ENCODE measurements around the gene PSMC3.
A peak's percentile ranks its signal among the peaks of the same experiment; 100 is the strongest.

Gene PSMC3

DNA sequence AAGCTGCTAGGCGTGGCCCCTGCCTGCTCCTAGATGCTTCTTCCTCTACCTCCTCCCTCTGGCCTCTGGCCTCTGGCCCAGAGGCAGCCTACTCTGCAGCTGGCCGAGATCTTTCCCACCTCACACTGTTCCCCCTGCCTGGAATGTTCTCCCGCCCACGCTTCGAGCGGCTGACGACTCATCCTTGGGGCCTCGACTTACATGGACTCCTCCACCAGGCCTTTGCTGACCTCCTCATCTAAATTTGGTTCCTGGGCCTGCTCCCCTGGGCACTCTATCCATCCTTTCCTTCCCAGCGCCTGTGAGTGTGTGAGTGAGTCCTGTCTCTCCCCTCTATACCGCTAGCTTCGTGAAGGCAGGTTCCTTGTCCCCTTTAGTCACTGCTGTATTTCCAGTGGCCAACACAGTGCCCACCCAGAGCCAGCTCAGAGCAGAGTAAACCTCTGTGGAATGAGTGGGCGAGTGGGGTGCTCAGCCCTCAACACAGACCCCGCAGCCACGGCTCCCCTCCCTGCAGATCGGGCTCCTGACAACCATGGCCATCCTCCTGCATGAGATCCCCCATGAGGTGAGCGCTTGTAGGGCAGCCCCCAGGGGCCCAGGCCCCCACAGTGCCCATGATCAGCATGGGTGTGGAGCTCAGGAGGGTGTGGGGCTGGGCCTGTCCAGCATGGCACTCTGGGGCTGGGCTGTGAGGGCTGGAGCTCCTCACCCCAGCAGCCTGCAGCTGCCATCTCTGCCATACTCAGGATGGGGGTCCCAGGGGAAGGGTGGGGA, 12.1 kb downstream of the PSMC3 start:
- H3K4me3 ChIP-seq (ENCODE audit: low read length), result no peak overlapping the region
- no peak for DNase-seq (ENCODE audit: low read depth, low spot score)
- no peaks in the 10 kb centered on the region for H3K9me3 ChIP-seq (ENCODE audit: control insufficient read depth, insufficient read depth, low read length)
- H3K36me3 ChIP-seq (ENCODE audit: control insufficient read depth, insufficient read depth, low read length), result peaks cover 21% of the 10 kb centered on the region
- H3K4me1 ChIP-seq (ENCODE audit: control insufficient read depth, insufficient read depth, low read length), result peaks cover 1% of the 10 kb centered on the region; the same call in 1 of the 2 replicates
- H3K27me3 ChIP-seq (ENCODE audit: control insufficient read depth, insufficient read depth, low read length), result no peaks in the 10 kb centered on the region
- WGBS (ENCODE audit: insufficient coverage, insufficient read length), result no CpG with 5 or more reads among the region's 16 CpGs
- no peak overlapping the region for H3K27ac ChIP-seq (ENCODE audit: low read length)

DNA sequence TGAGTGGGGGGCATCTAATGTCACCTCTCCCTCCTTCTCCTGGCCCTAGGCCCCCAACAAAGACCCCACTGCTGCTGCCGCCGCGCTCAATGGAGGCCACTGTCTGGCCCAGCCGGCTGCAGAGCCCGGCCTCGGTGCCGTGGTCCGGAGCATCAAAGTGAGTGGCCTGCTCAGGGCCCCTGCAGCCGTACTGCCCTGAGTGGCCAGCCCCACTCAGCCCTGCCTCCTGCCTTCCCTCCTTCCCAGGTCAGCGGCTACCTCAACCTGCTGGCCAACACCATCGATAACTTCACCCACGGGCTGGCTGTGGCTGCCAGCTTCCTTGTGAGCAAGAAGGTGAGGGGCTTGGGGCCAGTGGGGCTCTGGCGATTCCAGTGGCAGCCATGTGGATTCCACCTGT, 12.9 kb downstream of the PSMC3 start:
- Histone ChIP-seq H3K9me3 (ENCODE audit: control insufficient read depth, insufficient read depth, low read length) (no peaks in the 10 kb centered on the region), H3K27me3 (ENCODE audit: control insufficient read depth, insufficient read depth, low read length) (no peaks in the 10 kb centered on the region), H3K27ac (ENCODE audit: low read length) (no peak overlapping the region), H3K36me3 (ENCODE audit: control insufficient read depth, insufficient read depth, low read length) (peaks cover 13% of the 10 kb centered on the region), H3K4me3 (ENCODE audit: low read length) (no peak overlapping the region), H3K4me1 (ENCODE audit: control insufficient read depth, insufficient read depth, low read length) (peaks cover 5% of the 10 kb centered on the region)
- no CpG with 5 or more reads among the region's 13 CpGs for WGBS (ENCODE audit: insufficient coverage, insufficient read length)
- no peak for DNase-seq (ENCODE audit: low read depth, low spot score)

DNA sequence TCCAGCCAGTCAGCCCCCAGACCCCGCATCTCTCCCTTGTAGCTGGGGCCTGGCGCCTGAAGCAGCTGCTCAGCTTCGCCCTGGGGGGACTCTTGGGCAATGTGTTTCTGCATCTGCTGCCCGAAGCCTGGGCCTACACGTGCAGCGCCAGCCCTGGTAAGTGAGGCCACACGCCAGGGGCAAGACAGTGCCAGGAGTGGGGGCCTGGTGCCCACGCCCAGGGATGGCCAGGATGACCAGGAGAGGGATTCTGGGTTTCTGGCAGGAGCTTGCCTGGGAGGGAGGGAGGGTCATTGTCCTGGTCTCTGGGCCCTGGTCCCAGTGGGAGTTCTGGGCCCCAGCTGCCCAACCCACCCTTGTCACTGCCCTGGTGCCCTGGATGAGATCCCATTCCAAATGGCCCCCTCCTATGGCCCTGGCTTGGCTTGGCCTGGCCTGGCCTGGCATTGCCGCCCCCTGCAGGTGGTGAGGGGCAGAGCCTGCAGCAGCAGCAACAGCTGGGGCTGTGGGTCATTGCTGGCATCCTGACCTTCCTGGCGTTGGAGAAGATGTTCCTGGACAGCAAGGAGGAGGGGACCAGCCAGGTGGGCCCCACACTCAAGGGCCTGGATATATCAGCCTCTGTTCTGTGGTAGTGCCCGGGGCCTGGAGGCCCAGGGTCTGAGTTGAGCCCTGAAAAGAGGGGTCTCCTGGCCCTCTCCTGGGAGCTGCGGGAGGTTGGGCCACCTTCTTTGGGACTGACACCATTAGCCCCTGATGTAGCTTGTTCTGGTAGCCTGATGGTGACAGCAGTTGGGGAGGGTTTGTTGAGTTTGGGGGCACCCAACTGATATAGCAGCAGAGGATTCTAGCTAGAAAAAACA, 14.1 kb downstream of the PSMC3 start:
- peak; percentile 37 for DNase-seq (ENCODE audit: low read depth, low spot score)
- Histone ChIP-seq H3K36me3 (ENCODE audit: control insufficient read depth, insufficient read depth, low read length) (peaks cover 12% of the 10 kb centered on the region), H3K9me3 (ENCODE audit: control insufficient read depth, insufficient read depth, low read length) (no peaks in the 10 kb centered on the region), H3K27me3 (ENCODE audit: control insufficient read depth, insufficient read depth, low read length) (no peaks in the 10 kb centered on the region), H3K4me1 (ENCODE audit: control insufficient read depth, insufficient read depth, low read length) (peaks cover 8% of the 10 kb centered on the region), H3K27ac (ENCODE audit: low read length) (no peak overlapping the region), H3K4me3 (ENCODE audit: low read length) (no peak overlapping the region)
- WGBS (ENCODE audit: insufficient coverage, insufficient read length), result no CpG with 5 or more reads among the region's 12 CpGs

DNA sequence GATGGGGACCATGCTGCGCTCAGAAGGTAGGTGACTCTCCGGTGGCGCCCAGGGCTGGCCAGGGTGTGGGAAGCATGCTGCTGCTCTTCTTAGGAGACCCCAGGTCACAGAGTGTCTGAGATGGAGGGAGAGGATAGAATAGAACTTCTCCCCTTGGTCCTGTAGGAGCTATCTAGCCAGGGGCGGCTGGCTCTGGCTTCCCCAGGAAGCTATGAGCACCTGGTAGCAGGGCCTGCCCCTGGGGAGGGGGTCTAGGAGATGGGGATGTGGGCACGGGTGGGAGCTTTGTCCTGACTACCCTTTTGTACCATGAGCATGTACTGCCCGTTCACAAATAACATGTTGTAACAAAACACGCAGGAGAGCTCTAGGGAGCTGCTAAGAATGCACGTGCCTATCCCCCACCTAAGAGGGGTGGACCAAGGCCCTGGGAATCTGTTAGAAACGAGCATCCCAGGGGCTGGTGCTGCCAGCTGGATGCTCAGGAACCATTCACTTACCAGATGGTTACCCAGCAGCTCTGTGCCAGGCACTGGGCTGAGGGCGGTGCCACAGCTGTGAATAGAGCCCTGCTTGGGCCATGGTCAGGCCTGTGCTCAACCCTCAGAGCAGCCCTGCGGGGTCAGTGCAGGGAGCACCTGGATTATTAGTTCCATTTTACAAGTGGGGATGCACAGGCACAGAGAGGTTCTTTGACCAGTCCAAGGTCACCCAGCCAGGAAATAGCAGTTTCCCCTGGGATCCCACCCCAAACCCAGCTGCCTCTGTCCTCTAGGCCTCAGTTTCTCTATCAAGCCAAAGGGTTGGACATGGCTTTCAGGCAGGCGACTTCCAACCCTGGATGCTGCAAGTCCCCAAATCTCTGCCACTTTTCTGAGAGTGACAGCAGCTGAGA, 15.6 kb downstream of the PSMC3 start:
- Histone ChIP-seq H3K4me3 (ENCODE audit: low read length) (no peak overlapping the region), H3K27ac (ENCODE audit: low read length) (no peak overlapping the region), H3K9me3 (ENCODE audit: control insufficient read depth, insufficient read depth, low read length) (no peaks in the 10 kb centered on the region), H3K36me3 (ENCODE audit: control insufficient read depth, insufficient read depth, low read length) (peaks cover 12% of the 10 kb centered on the region), H3K4me1 (ENCODE audit: control insufficient read depth, insufficient read depth, low read length) (peaks cover 8% of the 10 kb centered on the region), H3K27me3 (ENCODE audit: control insufficient read depth, insufficient read depth, low read length) (no peaks in the 10 kb centered on the region)
- no CpG with 5 or more reads among the region's 12 CpGs for WGBS (ENCODE audit: insufficient coverage, insufficient read length)
- DNase-seq (ENCODE audit: low read depth, low spot score), result no peak

- Histone ChIP-seq H3K4me3 (ENCODE audit: low read length) (no peak overlapping the region; the same call in 1 of the 2 replicates), H3K36me3 (ENCODE audit: control insufficient read depth, insufficient read depth, low read length) (peaks cover 12% of the 10 kb centered on the region), H3K27ac (ENCODE audit: low read length) (no peak overlapping the region), H3K9me3 (ENCODE audit: control insufficient read depth, insufficient read depth, low read length) (no peaks in the 10 kb centered on the region), H3K4me1 (ENCODE audit: control insufficient read depth, insufficient read depth, low read length) (peaks cover 8% of the 10 kb centered on the region), H3K27me3 (ENCODE audit: control insufficient read depth, insufficient read depth, low read length) (no peaks in the 10 kb centered on the region)
- WGBS (ENCODE audit: insufficient coverage, insufficient read length), result no CpG with 5 or more reads among the region's 31 CpGs
- no peak for DNase-seq (ENCODE audit: low read depth, low spot score)
Measured at GRCh38 chr11:47409440-47410369, 16.5 kb downstream of the PSMC3 start.

DNA sequence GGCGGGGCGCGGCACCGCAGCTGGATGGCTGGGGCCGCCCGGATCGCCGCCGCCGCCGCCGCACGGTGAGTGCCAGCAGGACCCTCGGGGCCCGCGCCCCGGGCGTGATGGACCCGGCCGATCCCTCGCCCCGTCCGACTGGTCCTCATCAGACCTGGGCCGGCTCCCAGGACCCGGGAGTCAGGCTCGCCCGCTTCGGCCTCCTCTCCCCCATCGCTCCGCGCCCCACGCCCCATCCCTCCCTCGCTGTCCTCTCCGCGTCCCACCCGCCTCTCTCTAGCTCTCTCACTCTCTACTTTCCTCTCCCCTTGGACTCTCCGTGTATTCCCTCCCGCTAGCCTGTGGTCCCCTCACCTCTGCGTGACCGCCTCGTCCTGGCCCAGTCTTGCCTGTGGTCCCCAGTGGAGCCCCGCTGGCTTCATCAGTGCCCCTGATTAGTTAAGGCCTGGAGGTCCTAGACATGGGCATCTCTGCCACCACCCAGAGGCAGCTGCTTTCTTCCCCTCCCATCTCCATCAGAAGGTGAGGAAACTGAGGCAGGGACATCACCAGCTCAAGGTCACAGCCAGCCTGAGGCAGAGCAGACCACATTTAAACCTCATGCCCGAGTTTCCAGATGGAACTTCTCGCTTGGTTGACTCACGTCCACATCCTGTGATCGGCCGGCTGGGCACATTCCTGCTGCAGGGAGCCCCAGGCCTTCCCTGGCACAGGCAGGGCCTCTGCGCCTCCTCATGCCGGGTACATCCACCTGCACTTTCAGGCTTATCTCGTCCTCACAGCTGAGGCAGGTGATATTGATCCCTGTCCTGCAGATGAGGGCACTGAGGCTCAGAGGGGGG, 17.4 kb downstream of the PSMC3 start:
- DNase-seq (ENCODE audit: low read depth, low spot score), result no peak
- H3K27me3 ChIP-seq (ENCODE audit: control insufficient read depth, insufficient read depth, low read length), result no peaks in the 10 kb centered on the region
- H3K9me3 ChIP-seq (ENCODE audit: control insufficient read depth, insufficient read depth, low read length), result no peaks in the 10 kb centered on the region
- peaks cover 8% of the 10 kb centered on the region for H3K4me1 ChIP-seq (ENCODE audit: control insufficient read depth, insufficient read depth, low read length)
- WGBS (ENCODE audit: insufficient coverage, insufficient read length), result no CpG with 5 or more reads among the region's 50 CpGs
- peak overlapping the region; percentile 52; the same call in 1 of the 2 replicates for H3K4me3 ChIP-seq (ENCODE audit: low read length)
- peaks cover 7% of the 10 kb centered on the region; the same call in 1 of the 2 replicates for H3K36me3 ChIP-seq (ENCODE audit: control insufficient read depth, insufficient read depth, low read length)
- no peak overlapping the region for H3K27ac ChIP-seq (ENCODE audit: low read length)

- DNase-seq (ENCODE audit: low read depth, low spot score), result peak; percentile 70
- Histone ChIP-seq H3K27ac (ENCODE audit: low read length) (peak within 1 kb of the TSS; percentile 71), H3K4me1 (ENCODE audit: control insufficient read depth, insufficient read depth, low read length) (peaks cover 8% of the 10 kb centered on the region), H3K27me3 (ENCODE audit: control insufficient read depth, insufficient read depth, low read length) (no peaks in the 10 kb centered on the region), H3K9me3 (ENCODE audit: control insufficient read depth, insufficient read depth, low read length) (no peaks in the 10 kb centered on the region), H3K36me3 (ENCODE audit: control insufficient read depth, insufficient read depth, low read length) (peaks cover 5% of the 10 kb centered on the region; the same call in 1 of the 2 replicates), H3K4me3 (ENCODE audit: low read length) (peak within 1 kb of the TSS; percentile 84)
- WGBS (ENCODE audit: insufficient coverage, insufficient read length), result no CpG with 5 or more reads among the region's 70 CpGs
Measured at GRCh38 chr11:47407746-47408590, 18.3 kb downstream of the PSMC3 start, which contains the start of gene SLC39A13. TSS of gene SLC39A13 (plus strand) at chr11:47408590. CDS start at chr11:47410095, 1,505 bp downstream.

DNA sequence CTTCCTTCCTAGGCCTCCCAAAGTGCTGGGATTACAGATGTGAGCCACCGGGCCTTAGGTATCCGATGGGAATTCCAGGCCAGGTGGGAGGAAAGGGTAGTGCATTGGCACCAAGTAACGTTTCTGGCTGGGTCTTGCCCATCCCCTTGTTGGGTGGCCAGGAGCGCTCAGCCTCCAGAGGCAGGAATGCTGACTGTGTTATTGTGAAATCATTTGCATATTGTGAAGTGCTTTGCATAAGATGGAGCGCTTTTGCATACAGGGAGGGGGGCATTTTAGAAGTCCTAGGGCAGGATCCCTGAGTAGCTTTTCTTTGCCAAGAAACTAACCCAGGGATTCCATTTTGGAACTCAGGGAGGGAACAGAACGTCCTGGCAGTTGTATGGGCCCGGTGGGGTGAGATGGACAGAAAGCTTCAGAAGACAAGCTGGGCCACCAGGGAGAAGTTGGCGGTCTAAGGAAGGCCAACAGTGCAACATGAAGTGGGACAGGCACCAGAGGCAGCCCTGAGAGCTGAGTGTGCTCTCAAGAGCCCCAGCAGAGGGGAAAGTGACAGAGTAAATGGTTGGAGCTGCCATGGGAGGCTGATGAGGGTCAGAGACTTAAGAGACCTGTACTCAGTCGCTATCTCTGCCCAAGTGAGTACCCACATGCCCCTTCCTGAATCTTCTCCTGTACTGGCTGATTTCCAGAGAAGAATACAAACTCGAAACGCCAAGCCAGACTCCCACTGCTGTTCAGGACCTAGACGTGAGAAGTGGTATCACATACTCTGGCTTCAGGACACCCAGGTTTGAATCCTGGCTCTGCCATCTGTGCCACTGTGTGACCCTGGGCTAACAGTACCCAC, 19.1 kb downstream of the PSMC3 start:
- Histone ChIP-seq H3K27ac (ENCODE audit: low read length) (peak overlapping the region; percentile 71), H3K4me1 (ENCODE audit: control insufficient read depth, insufficient read depth, low read length) (peaks cover 8% of the 10 kb centered on the region), H3K4me3 (ENCODE audit: low read length) (peak overlapping the region; percentile 84; the same call in 1 of the 2 replicates), H3K36me3 (ENCODE audit: control insufficient read depth, insufficient read depth, low read length) (peaks cover 5% of the 10 kb centered on the region; the same call in 1 of the 2 replicates), H3K9me3 (ENCODE audit: control insufficient read depth, insufficient read depth, low read length) (no peaks in the 10 kb centered on the region), H3K27me3 (ENCODE audit: control insufficient read depth, insufficient read depth, low read length) (no peaks in the 10 kb centered on the region)
- no peak for DNase-seq (ENCODE audit: low read depth, low spot score)
- WGBS (ENCODE audit: insufficient coverage, insufficient read length), result no CpG with 5 or more reads among the region's 12 CpGs
